ENCODE data around the gene HSD17B1. TPM values are rescaled to one million over a fixed set of nuclear protein-coding genes. Genes with fewer than 3 reads are reported as not detected.

HSD17B1 gene
- total and polyA plus RNA-seq, 2 of the 13 experiments (the other 11 are each of a cell fraction or from before 2014, with no cell fraction given), result 0.54 to 0.93 TPM

DNA sequence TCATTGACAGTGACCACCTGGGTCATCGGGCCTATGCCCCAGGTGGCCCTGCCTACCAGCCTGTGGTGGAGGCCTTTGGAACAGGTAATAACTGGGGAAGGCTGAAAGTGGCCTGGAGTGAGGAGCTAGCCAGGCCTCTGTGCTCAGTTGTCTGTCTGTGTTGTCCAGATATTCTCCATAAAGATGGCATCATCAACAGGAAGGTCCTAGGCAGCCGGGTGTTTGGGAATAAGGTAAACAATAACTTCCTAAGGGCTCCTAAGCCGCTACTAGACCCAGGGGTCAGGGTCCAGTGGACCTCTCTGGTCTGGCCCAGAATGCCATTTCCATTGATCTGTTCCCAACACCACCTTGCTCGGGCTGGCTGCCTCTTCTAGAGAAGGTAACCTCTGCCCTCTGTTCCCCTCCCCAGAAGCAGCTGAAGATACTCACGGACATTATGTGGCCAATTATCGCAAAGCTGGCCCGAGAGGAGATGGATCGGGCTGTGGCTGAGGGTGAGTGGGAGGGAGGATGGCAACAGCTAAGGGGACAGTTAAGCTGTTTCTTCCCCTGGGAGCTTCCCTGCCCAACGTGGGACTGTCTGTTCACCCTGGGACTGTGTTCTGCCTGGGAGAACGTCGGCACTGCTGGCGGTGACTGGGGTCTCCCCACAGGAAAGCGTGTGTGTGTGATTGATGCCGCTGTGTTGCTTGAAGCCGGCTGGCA lies 12.2 kb downstream of the HSD17B1 start (continued):
- TF ChIP-seq SRSF1 (optimal IDR thresholded peaks at IDR 0.05; ENCODE audit: low read depth, low read length), result no peak
- no peak for TF ChIP-seq JUND (CRISPR knock-in tag; IDR thresholded peaks at IDR 0.05)
- peak; percentile 74 for TF ChIP-seq SAP130 (CRISPR knock-in tag; IDR thresholded peaks at IDR 0.05; ENCODE audit: low read depth)
- TF ChIP-seq ZNF430 (CRISPR knock-in tag; IDR thresholded peaks at IDR 0.05), result peak; percentile 31; the same call in 1 of the 2 replicates
- peak; percentile 89 for TF ChIP-seq HOXA3 (CRISPR knock-in tag; IDR thresholded peaks at IDR 0.05)
- 0 out of 2 replicates have a peak, but pooled peaks have one; percentile 43 for TF ChIP-seq KDM3A (CRISPR knock-in tag; IDR thresholded peaks at IDR 0.05; ENCODE audit: low read depth)
- peak; percentile 76 for TF ChIP-seq NCOA2 (CRISPR knock-in tag; IDR thresholded peaks at IDR 0.05)
- peak; percentile 90; the same call in 1 of the 2 replicates for TF ChIP-seq NCOR1 (IDR thresholded peaks at IDR 0.05; ENCODE audit: borderline replicate concordance, low read length)

DNA sequence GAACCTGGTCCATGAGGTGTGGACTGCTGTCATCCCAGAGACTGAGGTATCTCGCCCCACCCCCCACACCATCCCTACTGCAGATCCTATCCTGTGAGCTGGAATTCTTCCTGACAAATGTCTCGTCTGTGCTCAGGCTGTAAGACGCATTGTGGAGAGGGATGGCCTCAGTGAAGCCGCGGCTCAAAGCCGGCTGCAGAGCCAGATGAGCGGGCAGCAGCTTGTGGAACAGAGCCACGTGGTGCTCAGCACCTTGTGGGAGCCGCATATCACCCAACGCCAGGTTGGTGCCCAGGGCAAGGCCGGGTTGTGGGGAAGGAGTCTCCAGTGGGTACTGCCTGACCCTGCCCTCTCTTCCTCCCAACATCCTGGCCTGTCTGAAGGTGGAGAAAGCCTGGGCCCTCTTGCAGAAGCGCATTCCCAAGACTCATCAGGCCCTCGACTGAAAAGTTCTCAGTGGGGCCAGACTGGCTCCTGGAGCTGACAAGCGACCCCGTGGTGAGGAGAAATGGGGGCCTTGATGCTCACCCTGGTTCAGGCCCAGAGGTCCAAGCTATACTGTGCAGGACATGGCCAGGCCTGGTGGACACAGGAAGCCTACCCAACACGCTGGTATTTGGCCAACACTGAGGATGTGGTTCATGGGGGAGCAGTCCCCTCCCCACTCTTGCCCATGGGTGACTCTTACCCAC lies 12.9 kb downstream of the HSD17B1 start:
- FAIRE-seq, result no peak
- peaks cover 42% of the 10 kb centered on the region for H3K79me2 ChIP-seq (ENCODE audit: insufficient read depth, low read length)
- TF ChIP-seq, protein P1, sequence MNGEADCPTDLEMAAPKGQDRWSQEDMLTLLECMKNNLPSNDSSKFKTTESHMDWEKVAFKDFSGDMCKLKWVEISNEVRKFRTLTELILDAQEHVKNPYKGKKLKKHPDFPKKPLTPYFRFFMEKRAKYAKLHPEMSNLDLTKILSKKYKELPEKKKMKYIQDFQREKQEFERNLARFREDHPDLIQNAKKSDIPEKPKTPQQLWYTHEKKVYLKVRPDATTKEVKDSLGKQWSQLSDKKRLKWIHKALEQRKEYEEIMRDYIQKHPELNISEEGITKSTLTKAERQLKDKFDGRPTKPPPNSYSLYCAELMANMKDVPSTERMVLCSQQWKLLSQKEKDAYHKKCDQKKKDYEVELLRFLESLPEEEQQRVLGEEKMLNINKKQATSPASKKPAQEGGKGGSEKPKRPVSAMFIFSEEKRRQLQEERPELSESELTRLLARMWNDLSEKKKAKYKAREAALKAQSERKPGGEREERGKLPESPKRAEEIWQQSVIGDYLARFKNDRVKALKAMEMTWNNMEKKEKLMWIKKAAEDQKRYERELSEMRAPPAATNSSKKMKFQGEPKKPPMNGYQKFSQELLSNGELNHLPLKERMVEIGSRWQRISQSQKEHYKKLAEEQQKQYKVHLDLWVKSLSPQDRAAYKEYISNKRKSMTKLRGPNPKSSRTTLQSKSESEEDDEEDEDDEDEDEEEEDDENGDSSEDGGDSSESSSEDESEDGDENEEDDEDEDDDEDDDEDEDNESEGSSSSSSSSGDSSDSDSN (CRISPR knock-in tag; IDR thresholded peaks at IDR 0.05), result 0 out of 2 replicates have a peak, but pooled peaks have one; percentile 7
- TF ChIP-seq PTBP1 (IDR thresholded peaks at IDR 0.05; ENCODE audit: low read depth, low read length, poor library complexity, severe bottlenecking), result peak; percentile 22
- TF ChIP-seq, protein P2, sequence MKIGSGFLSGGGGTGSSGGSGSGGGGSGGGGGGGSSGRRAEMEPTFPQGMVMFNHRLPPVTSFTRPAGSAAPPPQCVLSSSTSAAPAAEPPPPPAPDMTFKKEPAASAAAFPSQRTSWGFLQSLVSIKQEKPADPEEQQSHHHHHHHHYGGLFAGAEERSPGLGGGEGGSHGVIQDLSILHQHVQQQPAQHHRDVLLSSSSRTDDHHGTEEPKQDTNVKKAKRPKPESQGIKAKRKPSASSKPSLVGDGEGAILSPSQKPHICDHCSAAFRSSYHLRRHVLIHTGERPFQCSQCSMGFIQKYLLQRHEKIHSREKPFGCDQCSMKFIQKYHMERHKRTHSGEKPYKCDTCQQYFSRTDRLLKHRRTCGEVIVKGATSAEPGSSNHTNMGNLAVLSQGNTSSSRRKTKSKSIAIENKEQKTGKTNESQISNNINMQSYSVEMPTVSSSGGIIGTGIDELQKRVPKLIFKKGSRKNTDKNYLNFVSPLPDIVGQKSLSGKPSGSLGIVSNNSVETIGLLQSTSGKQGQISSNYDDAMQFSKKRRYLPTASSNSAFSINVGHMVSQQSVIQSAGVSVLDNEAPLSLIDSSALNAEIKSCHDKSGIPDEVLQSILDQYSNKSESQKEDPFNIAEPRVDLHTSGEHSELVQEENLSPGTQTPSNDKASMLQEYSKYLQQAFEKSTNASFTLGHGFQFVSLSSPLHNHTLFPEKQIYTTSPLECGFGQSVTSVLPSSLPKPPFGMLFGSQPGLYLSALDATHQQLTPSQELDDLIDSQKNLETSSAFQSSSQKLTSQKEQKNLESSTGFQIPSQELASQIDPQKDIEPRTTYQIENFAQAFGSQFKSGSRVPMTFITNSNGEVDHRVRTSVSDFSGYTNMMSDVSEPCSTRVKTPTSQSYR (CRISPR knock-in tag; IDR thresholded peaks at IDR 0.05; ENCODE audit: borderline replicate concordance), result 0 out of 2 replicates have a peak, but pooled peaks have one; percentile 9
- TF ChIP-seq NRL (CRISPR knock-in tag; IDR thresholded peaks at IDR 0.05; ENCODE audit: borderline replicate concordance), result 0 out of 2 replicates have a peak, but pooled peaks have one; percentile 30
- 0 out of 2 replicates have a peak, but pooled peaks have one; percentile 61 for TF ChIP-seq SP4 (CRISPR knock-in tag; IDR thresholded peaks at IDR 0.05)
- TF ChIP-seq CREM (IDR thresholded peaks at IDR 0.05), result no peak
- TF ChIP-seq CREM (CRISPR knock-in tag; IDR thresholded peaks at IDR 0.05), result no peak
- peak; percentile 78 for TF ChIP-seq AGO2 (optimal IDR thresholded peaks at IDR 0.05; ENCODE audit: low read depth, low read length)
- TF ChIP-seq NFE2L1 (CRISPR knock-in tag; IDR thresholded peaks at IDR 0.05; ENCODE audit: borderline replicate concordance), result peak; percentile 18; the same call in 1 of the 2 replicates

More for the DNA sequence above, 12.9 kb downstream of the HSD17B1 start:
- Histone ChIP-seq H2AFZ (ENCODE audit: low read length) (no peak overlapping the region), H4K20me1 (ENCODE audit: insufficient read depth, low read length) (no peaks in the 10 kb centered on the region), H3K4me1 (ENCODE audit: insufficient read depth, low read length) (peaks cover 80% of the 10 kb centered on the region), H3K9ac (ENCODE audit: insufficient read depth, low read depth, low read length) (peak overlapping the region; percentile 94), H3K27ac (ENCODE audit: extremely low read length, insufficient read depth, low read length) (peak overlapping the region; percentile 91), H3K27me3 (ENCODE audit: control insufficient read depth in 1 of 2, insufficient read depth in 2 of 2, low read length in 2 of 2) (no peaks in the 10 kb centered on the region; a peak in 1 of 5 replicates), H3K36me3 (replicated peaks in 1 of 2; ENCODE audit: control insufficient read depth in 1 of 2, insufficient read depth in 2 of 2, low read length in 2 of 2) (peaks cover 26 to 48% of the 10 kb centered on the region in 2 experiments), H3K4me3 (replicated peaks in 1 of 3; ENCODE audit: insufficient read depth in 1 of 3, low read depth in 2 of 3, low read length in 3 of 3) (peak overlapping the region in 2 of 3 experiments; percentile 13 to 91; a peak in 3 of 6 replicates), H3K4me2 (ENCODE audit: low read depth, low read length) (peak overlapping the region; percentile 82), H3K9me3 (ENCODE audit: low read length) (no peaks in the 10 kb centered on the region)
- CTCF ChIA-PET (ENCODE audit: low intra/inter-chr PET ratio, low total read pairs), result no interaction called here
- intact Hi-C loops (cut with micrococcal nuclease; ENCODE audit: unreplicated experiment) (no loop called here), in situ Hi-C loops (cut with HindIII; ENCODE audit: extremely low pct_ligation_motif_present, low pct_unique_long_range_greater_than_20kb) (no loop called here)
- DNase-seq (ENCODE audit: low spot score) (no peak), ATAC-seq (no peak)
- no TSS peak for BruUV-seq (replicated peaks)
- WGBS (ENCODE audit: low lambda C conversion rate), result 95% methylated on average over 13 of the region's 16 CpGs
- POLR2A ChIA-PET, result interaction anchor here (0.7 to 8.5 kb wide), 15 partner anchors 11 to 254 kb away, joined by 3 to 128 read pairs (median 9); partner anchors contain the start of genes CAVIN1, CNTD1, COA3 and HSD17B1
